Smooth muscle cell (in vitro differentiated cells): ENCODE data around the gene CCKAR. TPM values are rescaled to one million over a fixed set of nuclear protein-coding genes. Genes with fewer than 3 reads are reported as not detected.
A peak's percentile ranks its signal among the peaks of the same experiment; 100 is the strongest.

Source experiments
- DNase-seq: peaks from one replicate; lab custom pipeline; 2025; ENCODE audit not compliant: unreplicated experiment; lab: John Stamatoyannopoulos, UW
- H2AFZ ChIP-seq: fragments of 200-600 bp; sonication (generic); 2 replicates; pipeline ENCODE4 v1.6.0; 2016; ENCODE audit warnings: antibody characterized with exemption, low read depth, mild to moderate bottlenecking
- H3F3A ChIP-seq: fragments of 200-600 bp; sonication (generic); 2 replicates; pipeline ENCODE4 v1.6.0; 2017; ENCODE audit warnings: antibody characterized with exemption, low read depth
- H3K27ac ChIP-seq: fragments of 200-600 bp; sonication (generic); 2 replicates; pipeline ENCODE4 v1.5.1; 2016; ENCODE audit warnings: low read depth, mild to moderate bottlenecking
- H3K27me3 ChIP-seq: fragments of 200-600 bp; sonication (generic); 2 replicates; pipeline ENCODE4 v1.6.1; 2016; ENCODE audit warnings: low read depth, mild to moderate bottlenecking
- H3K36me3 ChIP-seq: fragments of 200-600 bp; sonication (generic); 2 replicates; pipeline ENCODE4 v1.5.1; 2016; ENCODE audit warnings: low read depth
- H3K4me1 ChIP-seq: fragments of 200-600 bp; sonication (generic); 2 replicates; pipeline ENCODE4 v1.5.1; 2016; ENCODE audit warnings: low read depth
- H3K4me2 ChIP-seq: fragments of 200-600 bp; sonication (generic); 2 replicates; pipeline ENCODE4 v1.6.0; 2016; ENCODE audit warnings: mild to moderate bottlenecking
- H3K4me3 ChIP-seq: fragments of 200-600 bp; sonication (generic); 2 replicates; pipeline ENCODE4 v1.5.1; 2016; ENCODE audit warnings: mild to moderate bottlenecking
- H3K79me2 ChIP-seq: fragments of 200-600 bp; sonication (generic); 2 replicates; pipeline ENCODE4 v1.6.0; 2016; ENCODE audit warnings: low read depth, mild to moderate bottlenecking
- H3K9ac ChIP-seq: fragments of 200-600 bp; sonication (generic); 2 replicates; pipeline ENCODE4 v1.6.0; 2016; ENCODE audit warnings: low read depth
- H3K9me3 ChIP-seq: fragments of 200-600 bp; sonication (generic); replicated peaks from 2 replicates; pipeline ENCODE4 v1.5.1; 2016; ENCODE audit warnings: low read depth
- H4K20me1 ChIP-seq: fragments of 200-600 bp; sonication (generic); 2 replicates; pipeline ENCODE4 v1.6.0; 2016; ENCODE audit warnings: low read depth
- WGBS: methylation state at CpG from one replicate; pipeline ENCODE4 v1.1.7; 2016; ENCODE audit warnings: low lambda C conversion rate; 5-methylcytosine and 5-hydroxymethylcytosine counted together
- polyA plus RNA-seq: library from polyadenylated mRNA; unstranded; fragments of >200 nt; fragmentation: Nextera tagmentation; extraction: Ambion mirVana; gene quantifications from 2 replicates; pipeline ENCODE4 v1.2.1, GENCODE V29; 2016
- total RNA-seq: library from RNA; depleted of rRNA; stranded (reverse); fragments of >200 nt; gene quantifications from 2 replicates; pipeline ENCODE4 v1.2.3, GENCODE V29; 2014
- TF ChIP-seq, protein P1 (sequence below): fragments of 200-600 bp; sonication (generic); IDR thresholded peaks from 2 replicates; pipeline ENCODE4 v1.5.1; 2017; ENCODE audit warnings: borderline replicate concordance, mild to moderate bottlenecking, antibody characterized with exemption; ENCODE audit not compliant: insufficient read depth, poor library complexity, severe bottlenecking

CCKAR gene
- total and polyA plus RNA-seq, 2 experiments from 2014 or later: 0.18 to 0.32 TPM

DNA sequence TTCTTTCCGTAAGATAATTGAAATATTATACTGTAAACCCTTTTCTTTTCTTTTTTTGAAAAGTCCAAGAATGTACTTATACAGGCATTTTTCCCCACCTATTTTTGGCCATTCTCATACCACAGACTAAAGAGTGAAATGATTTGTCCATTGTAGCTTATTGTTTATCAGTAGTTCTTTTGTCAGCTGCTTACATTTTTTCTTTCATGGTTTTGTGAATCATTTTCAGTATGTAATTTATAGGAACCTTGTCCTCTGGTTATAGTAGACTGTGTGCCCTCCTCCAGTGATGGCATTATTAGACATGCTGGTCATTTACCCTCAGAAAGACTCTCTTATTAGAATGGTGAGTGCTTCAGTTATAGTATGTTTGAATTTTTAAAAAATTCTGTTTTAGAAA lies 56.7 kb downstream of the CCKAR start:
- DNase-seq: no peak
- no peak overlapping the region for H3K4me2 ChIP-seq
- H3K4me1 ChIP-seq: no peaks in the 10 kb centered on the region
- WGBS: 100% methylated on average over 1 of the region's 1 CpG
- H3K36me3 ChIP-seq: peaks cover 7% of the 10 kb centered on the region
- no peaks in the 10 kb centered on the region for H3F3A ChIP-seq
- TF ChIP-seq, protein P1, sequence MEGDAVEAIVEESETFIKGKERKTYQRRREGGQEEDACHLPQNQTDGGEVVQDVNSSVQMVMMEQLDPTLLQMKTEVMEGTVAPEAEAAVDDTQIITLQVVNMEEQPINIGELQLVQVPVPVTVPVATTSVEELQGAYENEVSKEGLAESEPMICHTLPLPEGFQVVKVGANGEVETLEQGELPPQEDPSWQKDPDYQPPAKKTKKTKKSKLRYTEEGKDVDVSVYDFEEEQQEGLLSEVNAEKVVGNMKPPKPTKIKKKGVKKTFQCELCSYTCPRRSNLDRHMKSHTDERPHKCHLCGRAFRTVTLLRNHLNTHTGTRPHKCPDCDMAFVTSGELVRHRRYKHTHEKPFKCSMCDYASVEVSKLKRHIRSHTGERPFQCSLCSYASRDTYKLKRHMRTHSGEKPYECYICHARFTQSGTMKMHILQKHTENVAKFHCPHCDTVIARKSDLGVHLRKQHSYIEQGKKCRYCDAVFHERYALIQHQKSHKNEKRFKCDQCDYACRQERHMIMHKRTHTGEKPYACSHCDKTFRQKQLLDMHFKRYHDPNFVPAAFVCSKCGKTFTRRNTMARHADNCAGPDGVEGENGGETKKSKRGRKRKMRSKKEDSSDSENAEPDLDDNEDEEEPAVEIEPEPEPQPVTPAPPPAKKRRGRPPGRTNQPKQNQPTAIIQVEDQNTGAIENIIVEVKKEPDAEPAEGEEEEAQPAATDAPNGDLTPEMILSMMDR: no peak
- H3K79me2 ChIP-seq: no peaks in the 10 kb centered on the region
- H3K27me3 ChIP-seq: no peaks in the 10 kb centered on the region
- H3K4me3 ChIP-seq: no peak overlapping the region
- H3K27ac ChIP-seq: peak overlapping the region; percentile 22
- H3K9me3 ChIP-seq: no peaks in the 10 kb centered on the region
- no peak overlapping the region for H3K9ac ChIP-seq
- no peak overlapping the region for H2AFZ ChIP-seq
- no peaks in the 10 kb centered on the region for H4K20me1 ChIP-seq

DNA sequence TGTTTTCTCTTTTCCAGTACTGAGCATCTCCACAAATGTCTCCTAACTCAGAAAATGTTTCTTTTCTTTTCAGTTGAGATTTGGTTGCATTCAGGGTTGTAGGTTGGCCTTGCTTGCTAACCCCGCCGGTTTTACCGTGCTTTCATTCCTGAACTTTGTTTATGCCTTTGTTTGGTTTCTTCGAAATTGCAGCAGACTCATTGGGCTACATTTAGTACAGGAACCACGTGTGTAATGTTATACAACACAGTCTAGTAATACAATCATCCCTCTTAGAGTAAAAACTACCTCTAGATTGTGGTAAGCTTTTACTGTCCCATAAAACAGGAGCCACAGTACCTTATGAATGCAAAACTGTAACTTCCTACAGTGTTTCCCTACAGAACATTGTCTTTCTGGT lies 57.9 kb downstream of the CCKAR start:
- Histone ChIP-seq H3K27ac (no peak overlapping the region), H2AFZ (no peak overlapping the region), H3K79me2 (no peaks in the 10 kb centered on the region), H3K9me3 (no peaks in the 10 kb centered on the region), H3K4me1 (no peaks in the 10 kb centered on the region), H4K20me1 (peaks cover 8% of the 10 kb centered on the region), H3K4me2 (no peak overlapping the region), H3K4me3 (no peak overlapping the region), H3K36me3 (peaks cover 7% of the 10 kb centered on the region), H3F3A (no peaks in the 10 kb centered on the region), H3K27me3 (no peaks in the 10 kb centered on the region), H3K9ac (no peak overlapping the region)
- 71% methylated on average over 5 of the region's 5 CpGs for WGBS
- DNase-seq: no peak
- TF ChIP-seq, protein P1: no peak

DNA sequence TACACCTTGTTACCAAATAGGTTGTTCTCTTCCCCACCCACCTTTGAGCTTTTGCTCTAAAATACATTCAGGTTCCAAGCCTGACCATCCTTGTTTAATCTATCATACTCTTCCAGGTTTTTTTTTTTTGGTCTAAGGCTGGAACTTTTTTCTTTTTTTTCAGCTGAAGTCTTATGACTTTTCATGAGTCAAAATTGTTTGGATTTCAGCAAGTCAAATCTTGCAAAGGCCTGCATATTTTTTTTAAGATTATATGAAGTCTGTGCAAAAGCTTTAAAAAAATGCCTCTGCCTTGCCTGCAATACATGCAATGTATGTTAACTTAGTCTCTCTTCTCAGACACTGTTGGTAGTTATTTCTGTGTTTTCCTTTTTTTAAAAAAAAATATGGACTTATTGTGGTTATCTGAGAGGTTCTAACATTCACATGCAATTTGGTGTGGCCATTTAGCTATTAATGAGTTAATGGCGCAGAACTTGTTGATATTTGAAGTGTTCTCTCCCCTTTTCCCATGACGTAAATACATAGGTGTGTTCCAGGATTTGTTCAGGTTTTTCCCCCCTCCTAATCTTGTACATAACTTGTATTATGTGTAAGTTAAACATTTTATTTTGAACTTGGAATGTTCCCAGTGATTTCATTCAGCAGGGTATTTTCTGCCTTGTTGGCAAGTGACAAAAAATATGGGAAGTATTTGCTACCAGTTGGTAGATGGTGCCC lies 58.7 kb downstream of the CCKAR start:
- Histone ChIP-seq H3K4me3 (no peak overlapping the region), H3K4me1 (no peaks in the 10 kb centered on the region), H4K20me1 (peaks cover 9% of the 10 kb centered on the region), H2AFZ (no peak overlapping the region), H3K27ac (no peak overlapping the region), H3K9me3 (no peaks in the 10 kb centered on the region), H3K36me3 (peaks cover 7% of the 10 kb centered on the region), H3K79me2 (no peaks in the 10 kb centered on the region), H3K9ac (no peak overlapping the region), H3K27me3 (no peaks in the 10 kb centered on the region), H3K4me2 (no peak overlapping the region), H3F3A (no peaks in the 10 kb centered on the region)
- TF ChIP-seq, protein P1: no peak
- no peak for DNase-seq
- 90% methylated on average over 2 of the region's 2 CpGs for WGBS

Other genes with a start within 250 kb of the CCKAR start
- 96.9 and 183 TPM in 2 replicates for gene RBPJ, start 169.5 kb downstream of the CCKAR start, total RNA-seq
- gene RBPJ, start 169.5 kb downstream of the CCKAR start, polyA plus RNA-seq: 135 and 137 TPM in 2 replicates
- 33.8 and 47.8 TPM in 2 replicates for gene TBC1D19, start 93.6 kb upstream of the CCKAR start, total RNA-seq
- gene TBC1D19, start 93.6 kb upstream of the CCKAR start, polyA plus RNA-seq: 15.6 and 19.2 TPM in 2 replicates